Endothelial cell of umbilical vein (primary cell): ENCODE results near the gene MBD3L2. TPM values are rescaled to one million over a fixed set of nuclear protein-coding genes. Genes with fewer than 3 reads are reported as not detected.

Experiments
- BruUV-seq: library from RNA; stranded (reverse); fragments of 400-500 nt; replicated peaks from 2 replicates; lab custom pipeline; 2021; lab: Mats Ljungman, UMichigan
- CTCF ChIA-PET: fragments of 300-600, 350-600 bp; sonication (Branson Sonifier 250); formaldehyde crosslinking; loops from one replicate; lab custom pipeline; 2021; ENCODE audit warnings: antibody characterized with exemption, inconsistent platforms; lab: Charles Lee
- POLR2A ChIA-PET: fragments of 300-600, 350-600 bp; sonication (Branson Sonifier 250); formaldehyde crosslinking; loops from one replicate; lab custom pipeline; 2021; ENCODE audit warnings: antibody characterized with exemption, inconsistent platforms; lab: Charles Lee
- DNase-seq: peaks from one replicate; pipeline ENCODE4 v3.0.0-alpha.2; 2011; ENCODE audit warnings: low read depth, low spot score
- FAIRE-seq: peaks from 2 replicates; lab custom pipeline; 2011; peaks lifted over from hg19 to GRCh38; lab: Jason Lieb, UNC
- H2AFZ ChIP-seq: 2 replicates; pipeline ENCODE4 v1.6.0; 2012; ENCODE audit warnings: low read depth, low read length, control low read depth, inconsistent platforms
- H3K27ac ChIP-seq: 2 replicates; pipeline ENCODE4 v1.5.1; 2011; ENCODE audit warnings: low read depth, mild to moderate bottlenecking, control low read depth, low read length, moderate library complexity; ENCODE audit not compliant: insufficient read depth
- H3K27me3 ChIP-seq, 2 experiments: 2 replicates each; pipeline versions ENCODE4 v1.6.0 to v1.6.1; 2011; ENCODE audit warnings: low read length in 2 of 2, mixed read lengths in 1 of 2; ENCODE audit not compliant: control insufficient read depth in 2 of 2, insufficient read depth in 2 of 2
- H3K36me3 ChIP-seq, 2 experiments: 2 replicates in 1 of 2; 3 replicates in 1 of 2; pipeline ENCODE4 v1.5.1; 2011; ENCODE audit warnings: low read length in 2 of 2, mild to moderate bottlenecking in 1 of 2, moderate library complexity in 1 of 2; ENCODE audit not compliant: control insufficient read depth in 2 of 2, insufficient read depth in 2 of 2; ENCODE audit errors: extremely low read depth in 1 of 2
- H3K4me1 ChIP-seq: 3 replicates; pipeline ENCODE4 v1.5.1; 2011; ENCODE audit warnings: mild to moderate bottlenecking, low read length; ENCODE audit not compliant: control insufficient read depth, insufficient read depth; ENCODE audit errors: extremely low read depth
- H3K4me2 ChIP-seq: 2 replicates; pipeline ENCODE4 v1.6.1; 2011; ENCODE audit warnings: low read length, control low read depth, mixed read lengths; ENCODE audit not compliant: insufficient read depth
- H3K4me3 ChIP-seq, 3 experiments: fragments of 200-600 bp in 1 of 3; sonication (generic), shearing (Covaris generic) in 1 of 3; replicated peaks in 1 of 3; 2 replicates each; pipeline ENCODE4 v1.5.1; 2011 to 2016; ENCODE audit warnings: control low read depth in 3 of 3, low read length in 3 of 3, mild to moderate bottlenecking in 2 of 3, inconsistent platforms in 1 of 3, low read depth in 1 of 3, moderate library complexity in 1 of 3; ENCODE audit not compliant: insufficient read depth in 1 of 3
- H3K79me2 ChIP-seq: 2 replicates; pipeline ENCODE4 v1.6.0; 2012; ENCODE audit warnings: low read length, inconsistent platforms; ENCODE audit not compliant: control insufficient read depth, insufficient read depth
- H3K9ac ChIP-seq: replicated peaks from 2 replicates; pipeline ENCODE3; 2011; ENCODE audit warnings: low read length, control low read depth; ENCODE audit not compliant: insufficient read depth; ENCODE audit errors: extremely low read depth
- H3K9me1 ChIP-seq: replicated peaks from 3 replicates; pipeline ENCODE4 v1.6.0; 2011; ENCODE audit warnings: mild to moderate bottlenecking, low read length; ENCODE audit not compliant: control insufficient read depth, insufficient read depth; ENCODE audit errors: extremely low read depth
- H3K9me3 ChIP-seq: replicated peaks from 2 replicates; pipeline ENCODE4 v1.5.1; 2012; ENCODE audit warnings: low read length, inconsistent platforms; ENCODE audit not compliant: control insufficient read depth, insufficient read depth
- H4K20me1 ChIP-seq: replicated peaks from 2 replicates; pipeline ENCODE3; 2011; ENCODE audit warnings: mild to moderate bottlenecking, low read length; ENCODE audit not compliant: control insufficient read depth, insufficient read depth; ENCODE audit errors: extremely low read depth
- CTCF ChIP-seq, 2 donors: IDR thresholded peaks; 1 replicate in 1 of 2; 2 replicates in 1 of 2; pipeline ENCODE4 v1.5.1; 2011; ENCODE audit warnings: low read length in 2 of 2, mild to moderate bottlenecking in 2 of 2, moderate library complexity in 2 of 2, control low read depth in 1 of 2, inconsistent platforms in 1 of 2, low read depth in 1 of 2; ENCODE audit not compliant: insufficient read depth in 1 of 2; ENCODE audit errors: extremely low read depth in 1 of 2
- EZH2 ChIP-seq: IDR thresholded peaks from 2 replicates; pipeline ENCODE4 v1.6.1; 2012; ENCODE audit warnings: borderline replicate concordance, low read depth, mild to moderate bottlenecking, moderate library complexity, low read length, inconsistent platforms; ENCODE audit not compliant: severe bottlenecking
- FOS ChIP-seq: IDR thresholded peaks from 2 replicates; pipeline ENCODE4 v1.6.1; 2011; ENCODE audit warnings: mild to moderate bottlenecking, low read length, moderate library complexity, borderline replicate concordance; ENCODE audit not compliant: insufficient read depth
- GATA2 ChIP-seq: IDR thresholded peaks from 2 replicates; pipeline ENCODE4 v1.7.0; 2011; ENCODE audit warnings: low read depth, mild to moderate bottlenecking, moderate library complexity, mixed read lengths, low read length; ENCODE audit not compliant: insufficient read length, insufficient read depth
- JUN ChIP-seq: IDR thresholded peaks from 2 replicates; pipeline ENCODE4 v1.6.1; 2011; ENCODE audit warnings: borderline replicate concordance, low read depth; ENCODE audit not compliant: insufficient read length, insufficient read depth
- MAX ChIP-seq: IDR thresholded peaks from 2 replicates; pipeline ENCODE4 v1.6.1; 2011; ENCODE audit not compliant: insufficient read depth, insufficient read length
- MYC ChIP-seq: IDR thresholded peaks from one replicate; pipeline ENCODE4 v1.6.1; 2011; ENCODE audit warnings: mild to moderate bottlenecking, low read depth, low read length
- POLR2A ChIP-seq: IDR thresholded peaks from 2 replicates; pipeline ENCODE4 v1.6.1; 2012; ENCODE audit warnings: low read depth, mild to moderate bottlenecking, control low read depth, low read length
- POLR2AphosphoS5 ChIP-seq: IDR thresholded peaks from 2 replicates; pipeline ENCODE4 v1.6.1; 2012; ENCODE audit warnings: low read depth, mild to moderate bottlenecking, control low read depth, low read length, moderate library complexity; ENCODE audit not compliant: insufficient read depth
- dilution Hi-C: fragments of 300-500 bp; cut with MboI; formaldehyde crosslinking; loops from one replicate; pipeline ENCODE4 v1.15.0; 2019; ENCODE audit warnings: low sequenced_read_pairs; ENCODE audit not compliant: extremely low pct_ligation_motif_present
- intact Hi-C: fragments of 100-400 bp; cut with micrococcal nuclease; formaldehyde crosslinking; loops from one replicate; pipeline ENCODE4 v1.10.0; 2022
- polyA plus RNA-seq, 4 experiments: library from polyadenylated mRNA; depleted of rRNA in 3 of 4; stranded (reverse) in 3 of 4; unstranded in 1 of 4; fragments of >200 nt; gene quantifications; 2 replicates each; pipeline versions ENCODE4 v1.2.1 to v1.2.3, GENCODE V29; 2011 to 2012; ENCODE audit warnings: missing spikeins in 1 of 4
- total RNA-seq: library from RNA; stranded (reverse); gene quantifications from 2 replicates; pipeline ENCODE4 v1.2.3, GENCODE V29; 2021

Gene MBD3L2
- total and polyA plus RNA-seq, 2 donors (not counting 3 experiments of a cell fraction or from before 2014, with no cell fraction given), result not detected

- no peak overlapping the region for H3K4me3 ChIP-seq
- H4K20me1 ChIP-seq, result no peaks in the 10 kb centered on the region
- dilution Hi-C loops, result no loop called here
- no peak for FAIRE-seq
- TF ChIP-seq CTCF (IDR thresholded peaks at IDR 0.05; ENCODE audit: extremely low read depth in 1 of 2, insufficient read depth in 1 of 2, low read depth in 1 of 2, low read length in 2 of 2) (no peak), MYC (no peak), POLR2A (no peak), MAX (no peak), EZH2 (no peak), POLR2AphosphoS5 (no peak), FOS (no peak), GATA2 (no peak), JUN (no peak)
- H2AFZ ChIP-seq, result no peak overlapping the region
- ChIA-PET POLR2A (no interaction called here), CTCF (no interaction called here)
- H3K9me1 ChIP-seq, result no peaks in the 10 kb centered on the region
- intact Hi-C loops, result no loop called here
- H3K4me2 ChIP-seq, result no peak overlapping the region
- no TSS peak for BruUV-seq
- DNase-seq, result no peak
- H3K9ac ChIP-seq, result no peak overlapping the region
- no peaks in the 10 kb centered on the region for H3K4me1 ChIP-seq
- no peaks in the 10 kb centered on the region for H3K27me3 ChIP-seq
- peaks cover 32 to 44% of the 10 kb centered on the region in 2 experiments for H3K36me3 ChIP-seq
- H3K27ac ChIP-seq, result no peak overlapping the region
- H3K79me2 ChIP-seq, result peaks cover 2% of the 10 kb centered on the region
- H3K9me3 ChIP-seq, result peaks cover 17% of the 10 kb centered on the region
Measured at GRCh38 chr19:7076151-7076550, 27.0 kb downstream of the MBD3L2 start.
